Rectal smooth muscle tissue (tissue), 1 donor: ENCODE measurements around the gene RND3.

Experiments
- H3K27ac ChIP-seq: one replicate; pipeline ENCODE4 v1.7.0; 2013; ENCODE audit warnings: low read depth, low read length, inconsistent platforms
- H3K27me3 ChIP-seq: one replicate; pipeline ENCODE4 v1.7.0; 2013; ENCODE audit warnings: low read length; ENCODE audit not compliant: control insufficient read depth, insufficient read depth
- H3K36me3 ChIP-seq: one replicate; pipeline ENCODE4 v1.7.0; 2013; ENCODE audit warnings: low read length; ENCODE audit not compliant: control insufficient read depth, insufficient read depth
- H3K4me1 ChIP-seq: one replicate; pipeline ENCODE4 v1.7.0; 2013; ENCODE audit warnings: low read length; ENCODE audit not compliant: control insufficient read depth, insufficient read depth
- H3K4me3 ChIP-seq: one replicate; pipeline ENCODE4 v1.7.0; 2013; ENCODE audit warnings: low read length
- H3K9ac ChIP-seq: one replicate; pipeline ENCODE4 v1.7.0; 2013; ENCODE audit warnings: low read length

Gene RND3

GRCh38 chr2:150486539-150487484, 655 bp downstream of the RND3 start:
- no peaks in the 10 kb centered on the region for H3K27me3 ChIP-seq

GRCh38 chr2:150485871-150486538, 1.5 kb downstream of the RND3 start:
- H3K4me1 ChIP-seq = peaks cover 19% of the 10 kb centered on the region
- peak overlapping the region; percentile 70 for H3K9ac ChIP-seq
- no peaks in the 10 kb centered on the region for H3K27me3 ChIP-seq
- H3K36me3 ChIP-seq = no peaks in the 10 kb centered on the region
- peak overlapping the region; percentile 93 for H3K4me3 ChIP-seq
- peak overlapping the region; percentile 93 for H3K27ac ChIP-seq

More at GRCh38 chr2:150486539-150487484, 655 bp downstream of the RND3 start:
- H3K4me1 ChIP-seq = peaks cover 18% of the 10 kb centered on the region
- peak overlapping the region; percentile 93 for H3K4me3 ChIP-seq
- H3K27ac ChIP-seq = peak overlapping the region; percentile 93
- H3K9ac ChIP-seq = peak overlapping the region; percentile 39
- no peaks in the 10 kb centered on the region for H3K36me3 ChIP-seq

DNA sequence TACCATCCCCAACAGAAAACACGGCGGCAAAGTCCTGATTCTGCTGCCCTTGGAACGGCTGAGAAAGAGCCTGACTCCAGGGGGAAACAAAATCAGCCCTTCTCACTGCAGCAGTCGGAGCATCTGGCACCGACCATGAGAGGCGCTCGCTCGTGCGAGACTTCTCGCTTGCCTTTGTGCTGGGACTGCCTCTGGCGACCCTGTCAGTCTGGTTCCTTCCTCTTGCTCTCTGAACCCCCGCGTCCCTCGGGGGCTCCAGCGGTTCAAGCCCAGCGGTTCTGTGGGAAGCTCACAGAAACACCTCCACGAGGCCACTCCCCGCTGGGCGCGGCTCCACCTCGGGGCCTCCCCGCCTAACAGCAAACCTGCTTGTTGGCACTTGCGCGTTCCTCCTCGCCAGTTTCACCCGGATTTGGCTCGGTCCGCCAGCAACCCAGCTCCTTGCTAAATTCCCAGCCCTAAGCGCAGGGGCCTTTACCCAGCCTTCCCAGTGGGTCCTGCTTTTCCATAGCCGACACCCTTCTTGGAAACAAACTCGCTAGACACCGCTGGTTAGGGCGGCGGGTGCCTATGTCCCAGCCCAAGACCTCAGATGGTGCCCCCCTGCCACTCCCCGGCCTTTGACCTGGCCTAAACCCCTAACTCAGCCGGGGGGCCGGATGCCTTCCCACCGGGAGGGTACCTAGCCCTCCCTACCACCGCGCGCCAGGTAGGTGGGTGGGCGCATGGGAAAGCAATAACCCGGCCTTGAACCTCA, 2.2 kb downstream of the RND3 start:
- Histone ChIP-seq H3K27me3 (no peaks in the 10 kb centered on the region), H3K4me1 (peaks cover 19% of the 10 kb centered on the region), H3K4me3 (peak overlapping the region; percentile 93), H3K9ac (peak overlapping the region; percentile 70), H3K36me3 (no peaks in the 10 kb centered on the region), H3K27ac (peak overlapping the region; percentile 93)

DNA sequence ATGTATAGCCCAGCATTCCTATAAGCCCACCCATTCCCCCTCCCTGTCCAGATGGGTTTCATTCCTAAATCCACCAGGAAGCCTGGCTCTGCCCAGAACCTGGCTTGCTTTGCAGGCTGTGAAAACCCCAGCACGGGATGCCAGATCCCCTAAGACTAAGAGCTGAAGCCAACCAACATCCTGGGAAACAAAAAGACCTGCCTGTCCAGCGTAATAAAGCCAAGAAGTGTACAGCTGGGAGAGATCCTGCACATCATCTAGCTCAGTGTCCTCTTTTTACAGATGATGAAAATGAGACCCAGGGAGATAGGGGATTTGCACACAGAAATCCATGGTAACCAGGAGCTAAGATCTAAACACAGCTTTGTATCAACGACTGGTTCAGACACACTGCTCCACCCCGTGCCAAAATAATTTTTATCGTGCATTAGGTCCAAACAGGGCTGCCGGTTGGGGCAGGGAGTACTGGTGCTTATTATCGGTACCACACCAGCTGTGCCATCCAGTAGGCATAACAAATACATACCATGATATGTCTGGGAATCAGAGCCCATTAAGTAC, 2.9 kb downstream of the RND3 start:
- Histone ChIP-seq H3K4me3 (peak overlapping the region; percentile 93), H3K27ac (peak overlapping the region; percentile 93), H3K4me1 (peaks cover 21% of the 10 kb centered on the region), H3K36me3 (no peaks in the 10 kb centered on the region), H3K27me3 (no peaks in the 10 kb centered on the region), H3K9ac (peak overlapping the region; percentile 70)

GRCh38 chr2:150484006-150484405, 3.5 kb downstream of the RND3 start:
- H3K27ac ChIP-seq = no peak overlapping the region
- no peaks in the 10 kb centered on the region for H3K27me3 ChIP-seq
- H3K9ac ChIP-seq = no peak overlapping the region
- no peaks in the 10 kb centered on the region for H3K36me3 ChIP-seq
- H3K4me1 ChIP-seq = peaks cover 25% of the 10 kb centered on the region
- H3K4me3 ChIP-seq = peak overlapping the region; percentile 93

GRCh38 chr2:150483532-150483931, 3.9 kb downstream of the RND3 start:
- Histone ChIP-seq H3K4me3 (no peak overlapping the region), H3K4me1 (peaks cover 28% of the 10 kb centered on the region), H3K36me3 (no peaks in the 10 kb centered on the region), H3K27me3 (no peaks in the 10 kb centered on the region), H3K9ac (no peak overlapping the region), H3K27ac (peak overlapping the region; percentile 1)

DNA sequence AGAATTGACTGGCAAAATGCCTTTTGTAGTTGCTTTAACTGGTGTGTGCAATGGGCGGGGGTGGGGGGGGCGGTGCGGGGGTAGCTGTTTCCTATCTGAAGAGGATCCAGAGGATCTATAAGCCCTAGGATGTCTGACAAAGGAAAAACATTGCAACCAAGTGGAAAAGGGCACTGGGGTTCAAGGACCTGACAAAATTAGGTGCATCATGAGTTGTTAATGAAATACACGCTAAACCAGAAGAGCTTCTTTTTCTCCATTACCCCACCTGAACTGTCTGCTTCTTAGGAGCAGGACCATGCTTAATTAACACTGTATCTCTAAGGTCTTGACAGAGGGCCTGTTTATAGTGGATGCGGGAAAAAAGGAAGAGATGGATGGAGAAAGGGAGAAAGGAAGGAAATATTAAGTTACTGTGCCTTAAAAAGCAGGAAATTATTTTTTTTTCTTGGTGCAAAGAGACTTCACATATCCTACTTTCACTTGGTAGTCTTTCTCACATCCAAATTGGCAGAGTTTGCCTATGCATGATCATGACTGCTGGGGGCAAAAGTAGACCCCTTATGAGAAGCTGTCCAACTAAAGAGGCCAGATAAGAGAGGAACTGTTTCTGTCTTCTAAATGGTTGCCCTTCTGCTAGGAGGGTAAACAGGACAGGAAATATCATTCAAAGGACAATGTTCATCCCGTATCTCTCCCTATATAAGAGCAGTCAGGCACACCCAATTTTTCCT, 4.6 kb downstream of the RND3 start:
- peaks cover 34% of the 10 kb centered on the region for H3K4me1 ChIP-seq
- no peak overlapping the region for H3K9ac ChIP-seq
- H3K27ac ChIP-seq = peak overlapping the region; percentile 20
- H3K36me3 ChIP-seq = no peaks in the 10 kb centered on the region
- H3K27me3 ChIP-seq = no peaks in the 10 kb centered on the region
- H3K4me3 ChIP-seq = no peak overlapping the region

GRCh38 chr2:150482111-150482510, 5.4 kb downstream of the RND3 start:
- Histone ChIP-seq H3K4me1 (peaks cover 41% of the 10 kb centered on the region), H3K9ac (no peak overlapping the region)

DNA sequence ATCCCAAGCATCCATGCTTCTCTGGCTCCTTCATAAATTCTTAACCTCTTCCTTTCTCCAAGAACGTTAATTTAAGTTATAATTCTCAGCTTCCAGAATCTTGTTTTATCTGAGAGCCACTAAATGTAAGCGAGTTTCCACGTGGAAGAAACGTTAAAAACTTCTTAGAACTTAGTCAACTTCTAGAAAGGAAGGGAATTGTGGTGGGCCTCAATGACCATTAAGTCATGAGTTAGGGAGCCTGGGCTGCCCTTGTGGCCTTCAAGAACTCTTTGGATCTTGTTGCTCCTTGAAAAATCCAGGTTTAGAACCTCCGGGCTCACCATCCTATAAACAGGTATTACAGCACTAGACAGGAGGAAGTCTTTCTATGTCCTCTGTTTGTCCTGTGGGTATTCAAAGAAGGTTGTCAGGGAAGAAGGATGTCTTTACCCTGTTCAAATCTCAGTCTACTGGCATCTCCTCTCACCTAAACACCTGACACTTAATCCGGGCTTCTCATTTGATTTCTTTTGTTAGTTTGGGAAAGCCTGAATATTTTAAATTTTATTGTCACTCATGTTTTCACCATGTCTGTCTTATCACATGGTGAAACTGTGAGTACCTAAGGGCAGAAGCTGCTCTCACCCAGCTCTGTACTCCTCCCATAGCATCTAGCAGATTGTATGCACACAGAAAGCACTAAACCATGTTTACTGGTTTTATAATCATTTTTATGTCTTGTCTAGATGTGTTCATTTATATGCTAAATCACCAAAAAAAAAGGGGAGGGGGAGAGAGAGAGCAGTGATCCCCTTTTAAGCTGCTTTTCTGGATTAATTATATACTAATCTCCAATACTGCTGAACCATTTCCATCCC, 6.3 kb downstream of the RND3 start:
- H3K4me1 ChIP-seq = peaks cover 43% of the 10 kb centered on the region
- peak overlapping the region; percentile 23 for H3K27ac ChIP-seq
- H3K9ac ChIP-seq = no peak overlapping the region
- H3K27me3 ChIP-seq = no peaks in the 10 kb centered on the region
- H3K36me3 ChIP-seq = no peaks in the 10 kb centered on the region
- H3K4me3 ChIP-seq = no peak overlapping the region

More at GRCh38 chr2:150482111-150482510, 5.4 kb downstream of the RND3 start:
- no peak overlapping the region for H3K4me3 ChIP-seq
- no peaks in the 10 kb centered on the region for H3K27me3 ChIP-seq
- no peak overlapping the region for H3K27ac ChIP-seq
- no peaks in the 10 kb centered on the region for H3K36me3 ChIP-seq

DNA sequence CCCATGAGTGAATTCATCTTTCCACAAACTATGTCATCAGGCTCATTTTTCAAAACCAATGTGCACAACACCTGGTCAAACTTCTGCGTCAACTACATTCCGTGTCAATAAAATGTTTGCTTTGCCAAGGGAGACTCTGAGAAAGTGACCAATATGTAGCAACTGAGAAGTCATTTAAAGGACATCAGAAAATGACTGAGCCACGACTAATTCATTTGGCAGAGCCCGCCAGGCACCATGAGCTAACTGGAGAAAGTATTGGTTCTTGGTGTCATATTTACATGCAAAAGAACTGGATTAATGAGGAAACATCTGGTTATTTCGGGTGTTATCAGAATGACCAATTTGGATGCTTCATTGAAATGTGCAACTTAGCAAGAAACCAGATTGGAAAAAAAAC, 7.2 kb downstream of the RND3 start:
- Histone ChIP-seq H3K4me3 (peak overlapping the region; percentile 7), H3K27ac (no peak overlapping the region), H3K9ac (no peak overlapping the region), H3K4me1 (peaks cover 43% of the 10 kb centered on the region), H3K36me3 (no peaks in the 10 kb centered on the region), H3K27me3 (no peaks in the 10 kb centered on the region)
